ENCODE results near the gene ANKRD31.
"Not testable (repeated sequence)": the region's sequence is repeated elsewhere in the genome, so short reads cannot be mapped to it uniquely, and the experiment has no call there.

The ANKRD31 gene

GRCh38 chr5:75113354-75114113, 123.1 kb downstream of the ANKRD31 start:
- no peak overlapping the region for H3K4me3 ChIP-seq (ENCODE audit: low read length)
- TF ChIP-seq CTCF (IDR thresholded peaks at IDR 0.05; ENCODE audit: insufficient read depth, low read depth, low read length, missing control alignments), result no peak
- peak; percentile 92 for DNase-seq (ENCODE audit: low read depth)

- no peak for TF ChIP-seq CTCF (IDR thresholded peaks at IDR 0.05; ENCODE audit: insufficient read depth, low read depth, low read length, missing control alignments)
- peak; percentile 30 for DNase-seq (ENCODE audit: low read depth)
- no peak overlapping the region for H3K4me3 ChIP-seq (ENCODE audit: low read length)
Measured at GRCh38 chr5:75108931-75109596, 127.6 kb downstream of the ANKRD31 start.

GRCh38 chr5:75108515-75108914, 128.2 kb downstream of the ANKRD31 start:
- no peak for TF ChIP-seq CTCF (IDR thresholded peaks at IDR 0.05; ENCODE audit: insufficient read depth, low read depth, low read length, missing control alignments)
- DNase-seq (ENCODE audit: low read depth), result peak; percentile 27
- H3K4me3 ChIP-seq (ENCODE audit: low read length), result no peak overlapping the region

- H3K4me3 ChIP-seq (ENCODE audit: low read length); DNase-seq (ENCODE audit: low read depth): not testable (repeated sequence)
Measured at GRCh38 chr5:75095956-75096355, 140.7 kb downstream of the ANKRD31 start.

GRCh38 chr5:75091597-75091996, 145.1 kb downstream of the ANKRD31 start:
- no peak overlapping the region for H3K4me3 ChIP-seq (ENCODE audit: low read length)
- peak; percentile 91 for DNase-seq (ENCODE audit: low read depth)
- TF ChIP-seq CTCF (IDR thresholded peaks at IDR 0.05; ENCODE audit: insufficient read depth, low read depth, low read length, missing control alignments), result no peak

- TF ChIP-seq CTCF (IDR thresholded peaks at IDR 0.05; ENCODE audit: insufficient read depth, low read depth, low read length, missing control alignments), result no peak
- no peak overlapping the region for H3K4me3 ChIP-seq (ENCODE audit: low read length)
- DNase-seq (ENCODE audit: low read depth), result no peak
Measured at GRCh38 chr5:75089662-75090061, 147.0 kb downstream of the ANKRD31 start.

GRCh38 chr5:75089137-75089536, 147.5 kb downstream of the ANKRD31 start:
- TF ChIP-seq CTCF (IDR thresholded peaks at IDR 0.05; ENCODE audit: insufficient read depth, low read depth, low read length, missing control alignments), result no peak
- H3K4me3 ChIP-seq (ENCODE audit: low read length), result no peak overlapping the region
- peak; percentile 88 for DNase-seq (ENCODE audit: low read depth)

All from epithelial cell of esophagus (primary cell).